ENCODE measurements around the gene TH.

Gene TH

DNA sequence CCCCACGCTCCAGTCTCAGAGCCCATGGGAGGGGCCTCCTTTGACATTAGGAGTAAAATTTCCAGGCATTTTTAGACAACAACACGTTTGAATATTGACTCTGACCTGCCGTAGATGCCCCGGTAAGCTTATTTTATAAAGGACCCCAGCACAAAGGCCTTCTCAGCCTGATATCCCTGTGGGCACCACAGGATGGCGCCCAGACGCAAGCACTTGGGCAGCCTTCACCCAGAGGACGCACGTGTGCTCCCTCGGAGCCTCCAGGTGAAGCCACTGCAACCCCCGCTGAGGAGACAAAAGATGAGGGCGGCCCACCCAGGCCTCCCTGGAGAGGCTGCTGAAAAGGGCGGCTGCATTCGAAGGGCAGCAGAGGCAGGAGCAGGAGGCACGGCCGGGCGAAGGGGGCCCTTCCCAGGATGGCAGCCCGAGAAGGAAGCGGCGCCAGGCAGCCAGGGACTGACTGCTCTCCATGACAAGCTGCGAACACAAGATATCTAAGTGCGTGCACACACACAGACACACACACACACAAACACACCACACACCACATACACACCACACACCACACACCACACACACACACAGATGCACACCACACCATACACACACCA, 15.2 kb upstream of the TH start:
- WGBS, result 52% methylated on average over 20 of the region's 21 CpGs
- peak overlapping the region; percentile 31 for H2BK15ac ChIP-seq (ENCODE audit: low read depth, poor library complexity, severe bottlenecking)
- no peak overlapping the region for H3K27ac ChIP-seq (ENCODE audit: low read length, poor library complexity, severe bottlenecking)
- no peak overlapping the region for H2BK120ac ChIP-seq (ENCODE audit: low read depth, low read length)
- peak overlapping the region in 1 of 2 experiments; percentile 30 for H3K14ac ChIP-seq (ENCODE audit: low read length in 2 of 2)
- peak overlapping the region in 1 of 2 experiments; percentile 25 for H3K18ac ChIP-seq (ENCODE audit: low read depth in 1 of 2, low read length in 2 of 2)
- no peak overlapping the region for H2BK5ac ChIP-seq (ENCODE audit: low read depth, low read length, poor library complexity, severe bottlenecking)
- no peak overlapping the region for H2AK5ac ChIP-seq (ENCODE audit: low read length, severe bottlenecking)
- peak; percentile 8 for DNase-seq
- H4K8ac ChIP-seq (ENCODE audit: low read length), result no peak overlapping the region
- H2AFZ ChIP-seq (ENCODE audit: low read depth, low read length), result no peak overlapping the region
- H3K9ac ChIP-seq (ENCODE audit: low read length), result no peak overlapping the region
- H3K4me1 ChIP-seq (ENCODE audit: control insufficient read depth, insufficient read depth, low read depth, low read length), result peaks cover 3% of the 10 kb centered on the region
- H3K36me3 ChIP-seq (ENCODE audit: control insufficient read depth in 1 of 2, insufficient read depth in 2 of 2, low read depth in 1 of 2, low read length in 2 of 2), result no peaks in the 10 kb centered on the region
- no peak overlapping the region for H3K23ac ChIP-seq (ENCODE audit: low read length in 2 of 2)
- peak overlapping the region; percentile 5 for H4K91ac ChIP-seq (ENCODE audit: low read length)
- no peaks in the 10 kb centered on the region for H3K79me1 ChIP-seq (replicated peaks; ENCODE audit: low read length, poor library complexity, severe bottlenecking)
- H3K27me3 ChIP-seq (ENCODE audit: control insufficient read depth in 1 of 2, insufficient read depth in 1 of 2, low read length in 2 of 2), result peaks cover 12 to 85% of the 10 kb centered on the region in 2 experiments
- H3K4me3 ChIP-seq (ENCODE audit: insufficient read depth in 1 of 2, low read depth in 1 of 2, low read length in 2 of 2), result no peak overlapping the region
- no peak overlapping the region for H2BK12ac ChIP-seq (ENCODE audit: low read length in 2 of 2)
- no peaks in the 10 kb centered on the region for H3K9me3 ChIP-seq (ENCODE audit: control insufficient read depth, low read length)
- no peak overlapping the region for H3K4ac ChIP-seq (ENCODE audit: low read depth in 1 of 2, low read length in 2 of 2)
- H3K4me2 ChIP-seq (ENCODE audit: low read length, poor library complexity, severe bottlenecking), result no peak overlapping the region

DNA sequence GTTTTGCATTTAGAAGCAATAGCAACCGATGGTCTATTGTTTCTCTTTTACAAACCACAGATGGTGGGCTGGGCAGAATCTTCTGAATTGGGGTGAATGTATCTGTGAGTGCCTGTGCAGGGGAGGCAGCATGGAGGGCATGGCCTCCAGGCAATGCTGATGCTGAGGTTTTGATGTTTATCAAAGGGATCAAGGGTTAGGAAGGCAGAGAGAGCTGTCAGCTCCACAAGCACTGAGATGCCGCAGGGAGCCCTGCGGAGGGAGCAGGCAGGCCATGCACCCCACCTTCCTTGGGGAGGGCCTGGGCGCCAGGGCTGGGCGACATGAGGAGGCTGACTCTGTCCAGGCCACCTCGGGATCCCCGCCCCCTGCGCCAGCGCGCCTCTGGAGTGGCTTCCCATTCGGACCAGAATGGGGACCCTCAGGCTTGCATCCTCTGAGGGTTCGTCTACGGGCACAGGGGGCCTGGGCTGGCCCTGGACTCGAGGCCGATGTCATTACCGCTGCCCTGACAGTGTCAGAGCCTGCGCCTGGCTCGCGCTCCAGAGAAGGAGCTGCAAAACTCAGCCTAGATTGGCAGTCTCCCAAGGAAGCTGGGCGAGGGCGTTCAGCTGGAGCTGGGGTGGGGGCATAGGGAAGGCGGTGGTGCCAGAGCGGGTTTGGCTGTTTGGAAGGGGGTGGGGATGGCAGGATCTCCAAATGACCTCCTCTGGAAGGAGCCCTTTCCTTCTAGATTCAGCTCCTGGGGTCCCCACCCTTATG, 13.9 kb upstream of the TH start:
- 87% methylated on average over 21 of the region's 23 CpGs for WGBS
- Histone ChIP-seq H3K9me3 (ENCODE audit: control insufficient read depth, low read length) (no peaks in the 10 kb centered on the region), H2BK12ac (ENCODE audit: low read length in 2 of 2) (no peak overlapping the region), H2BK5ac (ENCODE audit: low read depth, low read length, poor library complexity, severe bottlenecking) (no peak overlapping the region), H3K4me2 (ENCODE audit: low read length, poor library complexity, severe bottlenecking) (no peak overlapping the region), H3K23ac (ENCODE audit: low read length in 2 of 2) (no peak overlapping the region), H3K36me3 (ENCODE audit: control insufficient read depth in 1 of 2, insufficient read depth in 2 of 2, low read depth in 1 of 2, low read length in 2 of 2) (no peaks in the 10 kb centered on the region), H2BK15ac (ENCODE audit: low read depth, poor library complexity, severe bottlenecking) (no peak overlapping the region), H3K9ac (ENCODE audit: low read length) (no peak overlapping the region), H3K27ac (ENCODE audit: low read length, poor library complexity, severe bottlenecking) (no peak overlapping the region), H4K91ac (ENCODE audit: low read length) (no peak overlapping the region), H3K4me3 (ENCODE audit: insufficient read depth in 1 of 2, low read depth in 1 of 2, low read length in 2 of 2) (no peak overlapping the region), H2BK120ac (ENCODE audit: low read depth, low read length) (no peak overlapping the region), H3K14ac (ENCODE audit: low read length in 2 of 2) (no peak overlapping the region), H3K79me1 (replicated peaks; ENCODE audit: low read length, poor library complexity, severe bottlenecking) (no peaks in the 10 kb centered on the region), H3K18ac (ENCODE audit: low read depth in 1 of 2, low read length in 2 of 2) (no peak overlapping the region), H2AFZ (ENCODE audit: low read depth, low read length) (no peak overlapping the region), H3K27me3 (ENCODE audit: control insufficient read depth in 1 of 2, insufficient read depth in 1 of 2, low read length in 2 of 2) (peaks cover 12 to 85% of the 10 kb centered on the region in 2 experiments), H2AK5ac (ENCODE audit: low read length, severe bottlenecking) (no peak overlapping the region), H4K8ac (ENCODE audit: low read length) (no peak overlapping the region), H3K4ac (ENCODE audit: low read depth in 1 of 2, low read length in 2 of 2) (no peak overlapping the region), H3K4me1 (ENCODE audit: control insufficient read depth, insufficient read depth, low read depth, low read length) (peaks cover 10% of the 10 kb centered on the region)
- no peak for DNase-seq

- H2BK15ac ChIP-seq (ENCODE audit: low read depth, poor library complexity, severe bottlenecking), result no peak overlapping the region
Measured at GRCh38 chr11:2182692-2183474, 11.3 kb upstream of the TH start.

DNA sequence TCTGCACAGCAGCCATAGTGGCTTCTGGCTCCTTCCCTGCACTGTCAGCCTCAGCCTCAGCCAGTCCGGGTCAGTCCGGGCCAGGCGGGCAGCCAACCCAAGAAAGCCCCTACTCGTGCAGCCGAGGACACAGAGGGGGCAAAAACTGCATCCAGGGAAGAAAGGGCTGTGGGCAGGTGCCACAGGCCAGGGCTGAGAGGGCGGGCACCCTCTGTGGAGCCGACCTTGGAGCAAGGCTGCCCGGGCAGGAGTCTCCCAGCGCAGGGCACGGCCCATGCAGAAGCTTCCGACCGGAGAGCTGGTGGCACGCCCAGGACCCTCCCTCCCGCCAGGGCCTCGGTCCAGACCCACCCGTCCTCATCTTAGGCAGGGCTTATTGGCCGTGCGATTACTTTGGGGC, 10.5 kb upstream of the TH start:
- no peak for DNase-seq

More at GRCh38 chr11:2182692-2183474, 11.3 kb upstream of the TH start:
- no peak overlapping the region for H4K91ac ChIP-seq (ENCODE audit: low read length)
- H3K27ac ChIP-seq (ENCODE audit: low read length, poor library complexity, severe bottlenecking), result no peak overlapping the region
- H3K14ac ChIP-seq (ENCODE audit: low read length in 2 of 2), result no peak overlapping the region
- no peaks in the 10 kb centered on the region for H3K9me3 ChIP-seq (ENCODE audit: control insufficient read depth, low read length)
- H3K36me3 ChIP-seq (ENCODE audit: control insufficient read depth in 1 of 2, insufficient read depth in 2 of 2, low read depth in 1 of 2, low read length in 2 of 2), result no peaks in the 10 kb centered on the region
- H3K9ac ChIP-seq (ENCODE audit: low read length), result no peak overlapping the region
- H2BK5ac ChIP-seq (ENCODE audit: low read depth, low read length, poor library complexity, severe bottlenecking), result no peak overlapping the region
- no peak overlapping the region for H3K23ac ChIP-seq (ENCODE audit: low read length in 2 of 2)
- H2BK120ac ChIP-seq (ENCODE audit: low read depth, low read length), result no peak overlapping the region
- no peak overlapping the region for H3K4ac ChIP-seq (ENCODE audit: low read depth in 1 of 2, low read length in 2 of 2)
- no peak overlapping the region for H3K4me3 ChIP-seq (ENCODE audit: insufficient read depth in 1 of 2, low read depth in 1 of 2, low read length in 2 of 2)
- H2AFZ ChIP-seq (ENCODE audit: low read depth, low read length), result no peak overlapping the region
- no peak overlapping the region for H3K4me2 ChIP-seq (ENCODE audit: low read length, poor library complexity, severe bottlenecking)
- H4K8ac ChIP-seq (ENCODE audit: low read length), result no peak overlapping the region
- WGBS, result 77% methylated on average over 15 of the region's 20 CpGs
- H3K4me1 ChIP-seq (ENCODE audit: control insufficient read depth, insufficient read depth, low read depth, low read length), result peaks cover 32% of the 10 kb centered on the region
- no peak overlapping the region for H3K18ac ChIP-seq (ENCODE audit: low read depth in 1 of 2, low read length in 2 of 2)
- peaks cover 12 to 80% of the 10 kb centered on the region in 2 experiments for H3K27me3 ChIP-seq (ENCODE audit: control insufficient read depth in 1 of 2, insufficient read depth in 1 of 2, low read length in 2 of 2)
- H3K79me1 ChIP-seq (replicated peaks; ENCODE audit: low read length, poor library complexity, severe bottlenecking), result no peaks in the 10 kb centered on the region
- no peak for DNase-seq
- no peak overlapping the region for H2AK5ac ChIP-seq (ENCODE audit: low read length, severe bottlenecking)
- H2BK12ac ChIP-seq (ENCODE audit: low read length in 2 of 2), result no peak overlapping the region

More for the DNA sequence above, 10.5 kb upstream of the TH start:
- no peak overlapping the region for H3K4me3 ChIP-seq (ENCODE audit: insufficient read depth in 1 of 2, low read depth in 1 of 2, low read length in 2 of 2)
- H2BK5ac ChIP-seq (ENCODE audit: low read depth, low read length, poor library complexity, severe bottlenecking), result no peak overlapping the region
- no peak overlapping the region for H2BK15ac ChIP-seq (ENCODE audit: low read depth, poor library complexity, severe bottlenecking)
- peaks cover 35% of the 10 kb centered on the region for H3K4me1 ChIP-seq (ENCODE audit: control insufficient read depth, insufficient read depth, low read depth, low read length)
- H2AK5ac ChIP-seq (ENCODE audit: low read length, severe bottlenecking), result no peak overlapping the region
- no peak overlapping the region for H2AFZ ChIP-seq (ENCODE audit: low read depth, low read length)
- no peak overlapping the region for H3K4ac ChIP-seq (ENCODE audit: low read depth in 1 of 2, low read length in 2 of 2)
- H3K79me1 ChIP-seq (replicated peaks; ENCODE audit: low read length, poor library complexity, severe bottlenecking), result no peaks in the 10 kb centered on the region
- H3K18ac ChIP-seq (ENCODE audit: low read depth in 1 of 2, low read length in 2 of 2), result no peak overlapping the region
- H3K23ac ChIP-seq (ENCODE audit: low read length in 2 of 2), result no peak overlapping the region
- no peak overlapping the region for H3K4me2 ChIP-seq (ENCODE audit: low read length, poor library complexity, severe bottlenecking)
- H2BK12ac ChIP-seq (ENCODE audit: low read length in 2 of 2), result no peak overlapping the region
- no peak overlapping the region for H3K14ac ChIP-seq (ENCODE audit: low read length in 2 of 2)
- WGBS, result 91% methylated on average over 18 of the region's 18 CpGs
- no peak overlapping the region for H4K8ac ChIP-seq (ENCODE audit: low read length)
- no peak overlapping the region for H2BK120ac ChIP-seq (ENCODE audit: low read depth, low read length)
- no peaks in the 10 kb centered on the region for H3K9me3 ChIP-seq (ENCODE audit: control insufficient read depth, low read length)
- no peak overlapping the region for H3K9ac ChIP-seq (ENCODE audit: low read length)
- H3K27me3 ChIP-seq (ENCODE audit: control insufficient read depth in 1 of 2, insufficient read depth in 1 of 2, low read length in 2 of 2), result peaks cover 12 to 77% of the 10 kb centered on the region in 2 experiments
- H4K91ac ChIP-seq (ENCODE audit: low read length), result no peak overlapping the region
- no peaks in the 10 kb centered on the region for H3K36me3 ChIP-seq (ENCODE audit: control insufficient read depth in 1 of 2, insufficient read depth in 2 of 2, low read depth in 1 of 2, low read length in 2 of 2)
- no peak overlapping the region for H3K27ac ChIP-seq (ENCODE audit: low read length, poor library complexity, severe bottlenecking)

Data from mesenchymal stem cell (in vitro differentiated cells and primary cell).